DMS79 (cell line): ENCODE measurements around the gene RNLS.

Experiments
- DNase-seq: peaks from one replicate; lab custom pipeline; 2025; lab: John Stamatoyannopoulos, UW

Gene RNLS

GRCh38 chr10:88230251-88230650, 352.9 kb downstream of the RNLS start:
- DNase-seq = no peak

GRCh38 chr10:88228130-88228529, 355.0 kb downstream of the RNLS start:
- no peak for DNase-seq

- DNase-seq = no peak
Observed at GRCh38 chr10:88227342-88228018, 355.6 kb downstream of the RNLS start.

- DNase-seq = no peak
Observed at GRCh38 chr10:88226891-88227290, 356.2 kb downstream of the RNLS start.

GRCh38 chr10:88226071-88226659, 357.0 kb downstream of the RNLS start:
- DNase-seq = no peak
